OCI-LY1 (cell line): ENCODE results near the gene HMCN2.

Experiments used
- H2AFZ ChIP-seq: fragments of 200-600 bp; sonication (generic), shearing (Covaris generic); 2 replicates; pipeline ENCODE4 v1.6.0; 2014; ENCODE audit warnings: antibody characterized with exemption, mild to moderate bottlenecking, low read length
- H3F3A ChIP-seq: fragments of 200-600 bp; sonication (generic), shearing (Covaris generic); 2 replicates; pipeline ENCODE4 v1.6.0; 2014; ENCODE audit warnings: mild to moderate bottlenecking, antibody characterized with exemption, low read length, moderate library complexity; ENCODE audit not compliant: insufficient read depth
- H3K27ac ChIP-seq: fragments of 200-600 bp; sonication (generic); 2 replicates; pipeline ENCODE4 v1.5.1; 2014; ENCODE audit warnings: low read length, mixed run types, mild to moderate bottlenecking, low read depth; ENCODE audit not compliant: poor library complexity, severe bottlenecking
- H3K27me3 ChIP-seq: fragments of 200-600 bp; sonication (generic); 2 replicates; pipeline ENCODE4 v1.6.0; 2014; ENCODE audit warnings: antibody characterized with exemption, mild to moderate bottlenecking, low read length, moderate library complexity; ENCODE audit not compliant: insufficient read depth
- H3K36me3 ChIP-seq: fragments of 200-600 bp; sonication (generic); 2 replicates; pipeline ENCODE4 v1.6.1; 2014; ENCODE audit warnings: mild to moderate bottlenecking, antibody characterized with exemption, low read length, moderate library complexity, mixed read lengths; ENCODE audit not compliant: insufficient read depth
- H3K4me1 ChIP-seq: fragments of 200-600 bp; sonication (generic); 2 replicates; pipeline ENCODE4 v1.5.1; 2014; ENCODE audit warnings: mild to moderate bottlenecking, low read length, moderate library complexity; ENCODE audit not compliant: insufficient read depth, severe bottlenecking
- H3K4me2 ChIP-seq: fragments of 200-600 bp; sonication (generic), shearing (Covaris generic); 2 replicates; pipeline ENCODE4 v1.6.1; 2014; ENCODE audit warnings: low read length
- H3K4me3 ChIP-seq: fragments of 200-600 bp; sonication (generic); 2 replicates; pipeline ENCODE4 v1.5.1; 2014; ENCODE audit warnings: low read length, low read depth, mild to moderate bottlenecking, mixed read lengths; ENCODE audit not compliant: poor library complexity, severe bottlenecking
- H3K79me2 ChIP-seq: fragments of 200-600 bp; shearing (Covaris generic); 2 replicates; pipeline ENCODE4 v1.6.1; 2016; ENCODE audit warnings: mixed run types, low read length, mixed read lengths; ENCODE audit not compliant: insufficient read depth
- H3K9ac ChIP-seq: fragments of 200-600 bp; sonication (generic), shearing (Covaris generic); 2 replicates; pipeline ENCODE4 v1.6.1; 2014; ENCODE audit warnings: mild to moderate bottlenecking, low read length, mixed read lengths
- H3K9me2 ChIP-seq: fragments of 200-600 bp; sonication (generic), shearing (Covaris generic); 2 replicates; pipeline ENCODE4 v1.6.1; 2014; ENCODE audit warnings: low read depth, mild to moderate bottlenecking, low read length, mixed read lengths
- H3K9me3 ChIP-seq: fragments of 200-600 bp; shearing (Covaris generic); 2 replicates; pipeline ENCODE4 v1.6.1; 2014; ENCODE audit warnings: low read length, mixed read lengths
- H4K20me1 ChIP-seq: fragments of 200-600 bp; sonication (generic), shearing (Covaris generic); 2 replicates; pipeline ENCODE4 v1.6.0; 2016; ENCODE audit warnings: mild to moderate bottlenecking, low read length; ENCODE audit not compliant: insufficient read depth
- EZH2 ChIP-seq: fragments of 200-600 bp; sonication (generic), shearing (Covaris generic); IDR thresholded peaks from 2 replicates; pipeline ENCODE4 v1.8.0; 2017; ENCODE audit warnings: borderline replicate concordance, mixed run types, mild to moderate bottlenecking, antibody characterized with exemption, low read length, moderate library complexity, mixed read lengths
- TF ChIP-seq, protein P1 (sequence below): fragments of 200-600 bp; sonication (generic), shearing (Covaris generic); IDR thresholded peaks from 2 replicates; pipeline ENCODE4 v1.5.1; 2017; ENCODE audit warnings: mild to moderate bottlenecking, antibody characterized with exemption, low read length, moderate library complexity, mixed read lengths

Gene HMCN2

DNA sequence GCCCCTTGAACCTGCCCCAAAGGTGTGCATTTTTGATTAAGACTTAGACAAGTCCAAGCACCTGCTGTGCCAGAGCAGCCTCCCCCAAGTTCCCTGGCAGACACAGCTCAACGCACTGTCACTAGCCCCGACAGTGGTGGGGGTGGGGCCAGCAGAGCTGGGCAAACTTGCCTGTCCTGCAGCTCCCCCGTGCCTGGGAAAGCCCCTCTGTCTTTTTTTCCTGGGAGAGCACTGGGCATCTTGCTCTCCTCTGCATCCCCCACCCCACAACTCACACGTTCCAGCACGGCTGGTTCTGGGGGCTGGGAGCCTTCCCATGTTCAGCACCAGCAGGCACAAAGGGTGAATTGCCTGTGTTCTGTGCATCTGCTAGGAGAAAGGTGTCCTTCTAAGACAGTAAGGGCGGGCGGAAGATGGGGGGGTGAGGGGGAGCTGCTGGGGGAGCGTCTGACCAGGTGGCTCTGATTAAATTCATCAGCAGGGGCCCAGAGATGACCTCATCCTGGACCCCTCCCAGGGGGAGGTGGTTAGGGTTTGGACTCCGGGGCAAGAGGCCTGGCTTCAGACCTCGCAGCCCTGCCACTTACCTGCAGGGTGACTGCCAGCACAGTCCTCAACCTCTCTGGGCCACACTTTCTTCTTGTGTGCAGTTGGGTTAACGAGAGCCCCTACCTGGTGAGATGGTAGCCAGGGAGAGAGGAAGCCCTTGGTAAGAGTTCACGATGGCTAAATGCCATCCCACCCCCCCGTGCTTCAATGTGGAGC is 23.5 kb downstream of the HMCN2 start:
- H3K27ac ChIP-seq = no peak overlapping the region
- TF ChIP-seq EZH2 = no peak
- TF ChIP-seq, protein P1, sequence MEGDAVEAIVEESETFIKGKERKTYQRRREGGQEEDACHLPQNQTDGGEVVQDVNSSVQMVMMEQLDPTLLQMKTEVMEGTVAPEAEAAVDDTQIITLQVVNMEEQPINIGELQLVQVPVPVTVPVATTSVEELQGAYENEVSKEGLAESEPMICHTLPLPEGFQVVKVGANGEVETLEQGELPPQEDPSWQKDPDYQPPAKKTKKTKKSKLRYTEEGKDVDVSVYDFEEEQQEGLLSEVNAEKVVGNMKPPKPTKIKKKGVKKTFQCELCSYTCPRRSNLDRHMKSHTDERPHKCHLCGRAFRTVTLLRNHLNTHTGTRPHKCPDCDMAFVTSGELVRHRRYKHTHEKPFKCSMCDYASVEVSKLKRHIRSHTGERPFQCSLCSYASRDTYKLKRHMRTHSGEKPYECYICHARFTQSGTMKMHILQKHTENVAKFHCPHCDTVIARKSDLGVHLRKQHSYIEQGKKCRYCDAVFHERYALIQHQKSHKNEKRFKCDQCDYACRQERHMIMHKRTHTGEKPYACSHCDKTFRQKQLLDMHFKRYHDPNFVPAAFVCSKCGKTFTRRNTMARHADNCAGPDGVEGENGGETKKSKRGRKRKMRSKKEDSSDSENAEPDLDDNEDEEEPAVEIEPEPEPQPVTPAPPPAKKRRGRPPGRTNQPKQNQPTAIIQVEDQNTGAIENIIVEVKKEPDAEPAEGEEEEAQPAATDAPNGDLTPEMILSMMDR = no peak
- no peaks in the 10 kb centered on the region for H3K79me2 ChIP-seq
- H3K9me3 ChIP-seq = no peaks in the 10 kb centered on the region
- no peaks in the 10 kb centered on the region for H4K20me1 ChIP-seq
- no peak overlapping the region for H2AFZ ChIP-seq
- H3F3A ChIP-seq = no peaks in the 10 kb centered on the region
- no peak overlapping the region for H3K4me2 ChIP-seq
- H3K4me3 ChIP-seq = no peak overlapping the region
- H3K36me3 ChIP-seq = no peaks in the 10 kb centered on the region
- H3K9me2 ChIP-seq = no peaks in the 10 kb centered on the region
- no peaks in the 10 kb centered on the region for H3K4me1 ChIP-seq
- no peaks in the 10 kb centered on the region for H3K27me3 ChIP-seq
- H3K9ac ChIP-seq = no peak overlapping the region

DNA sequence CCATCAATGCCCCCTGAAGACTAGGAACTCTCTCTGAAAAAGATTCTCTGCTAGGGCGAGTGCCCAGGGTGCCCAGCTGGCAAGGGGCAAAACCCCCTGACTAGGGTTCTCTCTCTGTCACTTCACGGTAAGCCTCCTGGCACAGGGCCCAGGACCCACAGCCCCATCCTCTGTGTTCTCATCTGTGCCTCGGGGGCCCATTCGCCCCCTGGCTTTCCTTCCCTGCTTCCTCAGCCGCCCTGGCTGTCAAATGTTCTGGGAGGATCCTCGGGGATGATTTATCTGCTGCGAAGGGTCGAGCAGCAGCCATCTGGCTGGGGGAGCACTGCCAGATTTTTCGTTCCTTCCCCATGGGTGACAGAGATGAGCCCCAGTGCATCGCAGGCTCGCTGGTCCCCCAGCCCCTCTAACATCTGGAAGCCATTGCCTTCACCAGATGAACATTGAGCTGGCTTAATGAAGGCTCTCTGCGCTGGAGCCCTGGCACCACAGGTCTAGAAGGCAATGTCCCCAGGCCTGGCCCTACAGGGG is 24.2 kb downstream of the HMCN2 start:
- Histone ChIP-seq H3K9me2 (no peaks in the 10 kb centered on the region), H3K36me3 (no peaks in the 10 kb centered on the region), H3K4me3 (no peak overlapping the region), H3K27me3 (no peaks in the 10 kb centered on the region), H3K27ac (no peak overlapping the region), H2AFZ (no peak overlapping the region), H3K4me2 (no peak overlapping the region), H3K9ac (no peak overlapping the region), H3K9me3 (no peaks in the 10 kb centered on the region), H3F3A (no peaks in the 10 kb centered on the region), H3K79me2 (no peaks in the 10 kb centered on the region), H4K20me1 (no peaks in the 10 kb centered on the region), H3K4me1 (no peaks in the 10 kb centered on the region)
- TF ChIP-seq EZH2 = no peak
- TF ChIP-seq, protein P1 = no peak

DNA sequence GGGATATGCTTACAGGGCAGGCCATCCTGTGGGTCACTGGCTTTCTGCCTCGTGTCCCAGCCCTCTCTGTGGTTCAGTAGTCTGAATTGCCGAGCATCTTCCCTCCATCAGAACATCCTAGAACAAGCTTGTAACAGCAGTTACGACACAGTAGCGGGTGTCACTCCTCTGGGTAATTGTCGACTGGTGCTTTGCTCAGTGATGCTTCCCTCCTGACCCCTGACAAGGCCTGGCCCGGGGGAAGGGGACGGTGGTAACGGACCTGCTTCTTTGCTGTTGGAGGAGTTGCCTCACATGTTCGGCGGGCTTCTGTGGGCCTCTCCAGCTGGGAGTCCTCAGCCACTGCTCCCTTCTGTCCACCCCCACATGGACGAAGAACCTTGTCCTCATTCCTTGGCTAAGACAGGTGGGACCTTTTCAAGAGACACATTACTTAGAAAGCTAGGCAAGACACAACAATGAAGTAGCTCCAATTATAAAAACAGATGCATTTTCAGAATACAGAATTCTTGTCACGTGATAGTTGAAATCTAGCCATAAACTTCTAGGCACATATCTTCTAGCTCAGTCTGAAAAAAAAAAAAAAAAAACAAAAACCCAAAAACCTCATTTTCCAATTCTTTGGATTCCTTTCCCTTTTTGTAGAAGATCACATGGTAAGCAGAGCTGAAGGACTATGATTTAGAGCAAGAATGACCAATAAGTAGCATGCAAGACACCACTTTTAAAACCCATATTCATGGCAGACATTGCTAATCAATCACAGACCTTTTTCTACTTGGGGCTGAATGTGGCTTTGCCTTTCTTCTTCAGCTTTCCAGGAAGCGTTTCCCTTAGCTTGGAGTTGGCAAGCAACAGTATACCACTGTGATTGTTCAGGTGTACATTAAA is 25.0 kb downstream of the HMCN2 start:
- H3K27ac ChIP-seq = no peak overlapping the region
- no peaks in the 10 kb centered on the region for H3K27me3 ChIP-seq
- no peaks in the 10 kb centered on the region for H3F3A ChIP-seq
- H3K9ac ChIP-seq = no peak overlapping the region
- no peak overlapping the region for H3K4me3 ChIP-seq
- H3K36me3 ChIP-seq = no peaks in the 10 kb centered on the region
- H3K9me2 ChIP-seq = no peaks in the 10 kb centered on the region
- H2AFZ ChIP-seq = no peak overlapping the region
- H4K20me1 ChIP-seq = no peaks in the 10 kb centered on the region
- TF ChIP-seq EZH2 = no peak
- TF ChIP-seq, protein P1 = no peak
- H3K9me3 ChIP-seq = no peaks in the 10 kb centered on the region
- H3K4me1 ChIP-seq = no peaks in the 10 kb centered on the region
- no peak overlapping the region for H3K4me2 ChIP-seq
- no peaks in the 10 kb centered on the region for H3K79me2 ChIP-seq
